ENCODE measurements around the gene DENND1A.
"Not testable (repeated sequence)": the region's sequence is repeated elsewhere in the genome, so short reads cannot be mapped to it uniquely, and the experiment has no call there.

Gene DENND1A

GRCh38 chr9:123922431-123922830 is 7.5 kb downstream of the DENND1A start:
- DNase-seq: no peak

- DNase-seq: no peak
Observed at GRCh38 chr9:123914517-123915196, 15.3 kb downstream of the DENND1A start.

- DNase-seq: no peak
Observed at GRCh38 chr9:123912167-123912897, 17.6 kb downstream of the DENND1A start.

- DNase-seq: no peak
Observed at GRCh38 chr9:123911024-123911423, 18.9 kb downstream of the DENND1A start.

GRCh38 chr9:123909192-123909591 is 20.7 kb downstream of the DENND1A start:
- not testable (repeated sequence) for DNase-seq

GRCh38 chr9:123903550-123903949 is 26.4 kb downstream of the DENND1A start:
- not testable (repeated sequence) for DNase-seq

GRCh38 chr9:123894822-123895221 is 35.1 kb downstream of the DENND1A start:
- no peak for DNase-seq

- no peak for DNase-seq
Observed at GRCh38 chr9:123893831-123894460, 36.0 kb downstream of the DENND1A start.

- DNase-seq: no peak
Observed at GRCh38 chr9:123893115-123893514, 36.8 kb downstream of the DENND1A start.

GRCh38 chr9:123887837-123888236 is 42.1 kb downstream of the DENND1A start:
- DNase-seq: no peak

- not testable (repeated sequence) for DNase-seq
Observed at GRCh38 chr9:123885834-123886233, 44.1 kb downstream of the DENND1A start.

GRCh38 chr9:123883634-123884033 is 46.3 kb downstream of the DENND1A start:
- DNase-seq: no peak

GRCh38 chr9:123881604-123882003 is 48.3 kb downstream of the DENND1A start:
- DNase-seq: no peak

GRCh38 chr9:123880420-123880819 is 49.5 kb downstream of the DENND1A start:
- no peak for DNase-seq

- no peak for DNase-seq
Observed at GRCh38 chr9:123876750-123877149, 53.2 kb downstream of the DENND1A start.

GRCh38 chr9:123872710-123873109 is 57.2 kb downstream of the DENND1A start:
- DNase-seq: no peak

- no peak for DNase-seq
Observed at GRCh38 chr9:123871781-123872180, 58.1 kb downstream of the DENND1A start.

GRCh38 chr9:123868002-123868401 is 61.9 kb downstream of the DENND1A start:
- DNase-seq: no peak

- no peak for DNase-seq
Observed at GRCh38 chr9:123867034-123867433, 62.9 kb downstream of the DENND1A start.

- DNase-seq: no peak
Observed at GRCh38 chr9:123866497-123866896, 63.4 kb downstream of the DENND1A start.

- DNase-seq: no peak
Observed at GRCh38 chr9:123865226-123866000, 64.5 kb downstream of the DENND1A start.

GRCh38 chr9:123864251-123864650 is 65.7 kb downstream of the DENND1A start:
- no peak for DNase-seq

- DNase-seq: no peak
Observed at GRCh38 chr9:123863164-123863855, 66.6 kb downstream of the DENND1A start.

Measured in NCI-H1105 treated with DMSO at 0.1 percent for 48 hours (cell line).